Right lobe of liver (tissue), 6 donors: Measurements from ENCODE around the gene SLFN13. TPM values are rescaled to one million over a fixed set of nuclear protein-coding genes. Genes with fewer than 3 reads are reported as not detected.

Experiments
- ATAC-seq, 4 donors: fragments of 200-7000 bp; cut with Tn5 transposase; one replicate each; pipeline ENCODE4 v1.9.1; 2020; ENCODE audit warnings: mild to moderate bottlenecking in 4 of 4, moderate library complexity in 4 of 4
- DNase-seq, 3 donors: peaks; one replicate each; pipeline ENCODE4 v3.0.0-alpha.2; 2020
- H3K27ac ChIP-seq, 3 donors: fragments of 200-600 bp; one replicate each; pipeline ENCODE4 v1.8.0; 2022
- H3K27me3 ChIP-seq, 2 donors: fragments of 200-600 bp; one replicate each; pipeline ENCODE4 v1.8.0; 2022
- H3K36me3 ChIP-seq, 4 donors: fragments of 200-600 bp; sonication (generic) in 1 of 4; one replicate each; pipeline versions ENCODE4 v1.5.1 to v1.8.0; 2017 to 2022; ENCODE audit warnings: control low read depth in 1 of 4
- H3K4me1 ChIP-seq, 4 donors: fragments of 200-600 bp; sonication (generic) in 1 of 4; one replicate each; pipeline versions ENCODE4 v1.5.1 to v1.8.0; 2017 to 2022; ENCODE audit warnings: control low read depth in 1 of 4
- H3K4me3 ChIP-seq, 3 donors: fragments of 200-600 bp; one replicate each; pipeline ENCODE4 v1.8.0; 2022
- H3K9me3 ChIP-seq, 4 donors: fragments of 200-600 bp; sonication (generic) in 1 of 4; one replicate each; pipeline versions ENCODE4 v1.5.1 to v1.8.0; 2017 to 2022; ENCODE audit warnings: control low read depth in 1 of 4
- CTCF ChIP-seq, 4 donors: fragments of 200-600 bp in 3 of 4; fragments of 450-650 bp in 1 of 4; IDR thresholded peaks; one replicate each; pipeline versions ENCODE4 v1.5.1 to v1.8.0; 2016 to 2022; ENCODE audit warnings: antibody characterized with exemption in 4 of 4, mild to moderate bottlenecking in 2 of 4
- POLR2A ChIP-seq: fragments of 450-650 bp; IDR thresholded peaks from one replicate; pipeline ENCODE4 v1.6.1; 2017; ENCODE audit warnings: antibody characterized with exemption, mild to moderate bottlenecking
- WGBS: methylation state at CpG from one replicate; pipeline ENCODE4 v1.1.6; 2018; ENCODE audit warnings: low coverage, low lambda C conversion rate; ENCODE audit not compliant: insufficient coverage; ENCODE audit errors: missing lambda C conversion rate; 5-methylcytosine and 5-hydroxymethylcytosine counted together
- intact Hi-C, 2 donors: fragments of 100-400 bp; cut with DNase I; formaldehyde crosslinking; loops; one replicate each; pipeline versions ENCODE4 v1.11.2 to v1.14.1; 2022
- long read RNA-seq: library from polyadenylated mRNA; unstranded; transcript quantifications from one replicate; pipeline ENCODE4 v2.0.0, GENCODE V29; 2019
- total RNA-seq, 6 experiments: library from RNA; depleted of rRNA in 2 of 6; stranded (reverse); fragments of >200 nt in 2 of 6; fragmentation: NEBNext Ultra II Directional in 3 of 6; extraction: Animal tissue kit (Norgen Biotek cat#: 25700) in 3 of 6; gene quantifications; one replicate each; pipeline versions ENCODE4 v1.1.0 to v1.2.4, GENCODE V29; 2016 to 2023
- donor health status: DM: no; HTN: yes; CAD: no.
- donor health status: DM: no; HTN: no; CAD: no.
- donor health status: DM: no; HTN: no; CAD: no.
- donor health status: DM: no; HTN: yes; CAD: no.
- donor health status: DM: no; HTN: yes; CAD: no.

The SLFN13 gene, protein sequence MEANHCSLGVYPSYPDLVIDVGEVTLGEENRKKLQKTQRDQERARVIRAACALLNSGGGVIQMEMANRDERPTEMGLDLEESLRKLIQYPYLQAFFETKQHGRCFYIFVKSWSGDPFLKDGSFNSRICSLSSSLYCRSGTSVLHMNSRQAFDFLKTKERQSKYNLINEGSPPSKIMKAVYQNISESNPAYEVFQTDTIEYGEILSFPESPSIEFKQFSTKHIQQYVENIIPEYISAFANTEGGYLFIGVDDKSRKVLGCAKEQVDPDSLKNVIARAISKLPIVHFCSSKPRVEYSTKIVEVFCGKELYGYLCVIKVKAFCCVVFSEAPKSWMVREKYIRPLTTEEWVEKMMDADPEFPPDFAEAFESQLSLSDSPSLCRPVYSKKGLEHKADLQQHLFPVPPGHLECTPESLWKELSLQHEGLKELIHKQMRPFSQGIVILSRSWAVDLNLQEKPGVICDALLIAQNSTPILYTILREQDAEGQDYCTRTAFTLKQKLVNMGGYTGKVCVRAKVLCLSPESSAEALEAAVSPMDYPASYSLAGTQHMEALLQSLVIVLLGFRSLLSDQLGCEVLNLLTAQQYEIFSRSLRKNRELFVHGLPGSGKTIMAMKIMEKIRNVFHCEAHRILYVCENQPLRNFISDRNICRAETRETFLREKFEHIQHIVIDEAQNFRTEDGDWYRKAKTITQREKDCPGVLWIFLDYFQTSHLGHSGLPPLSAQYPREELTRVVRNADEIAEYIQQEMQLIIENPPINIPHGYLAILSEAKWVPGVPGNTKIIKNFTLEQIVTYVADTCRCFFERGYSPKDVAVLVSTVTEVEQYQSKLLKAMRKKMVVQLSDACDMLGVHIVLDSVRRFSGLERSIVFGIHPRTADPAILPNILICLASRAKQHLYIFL
- 1 to 10 TPM in 5 of 6 experiments, under 1 TPM in 1; 0.68 to 4.1 (median 1.8) TPM for total RNA-seq
- long read RNA-seq, result 0 reads

- TF ChIP-seq POLR2A (no peak), CTCF (IDR thresholded peaks at IDR 0.05) (no peak)
- intact Hi-C loops, result no loop called here
- peaks cover 6 to 12% of the 10 kb centered on the region in 2 donors for H3K27me3 ChIP-seq
- H3K36me3 ChIP-seq, result no peaks in the 10 kb centered on the region
- no peaks in the 10 kb centered on the region for H3K9me3 ChIP-seq
- 0% methylated on average over 1 of the region's 44 CpGs for WGBS
- peak within 1 kb of the TSS; percentile 25 to 46 (median 34) for H3K4me3 ChIP-seq
- H3K27ac ChIP-seq, result peak within 1 kb of the TSS in 2 of 3 donors; percentile 26 to 27
- peaks cover 0 to 5% (median 0%) of the 10 kb centered on the region in 4 donors for H3K4me1 ChIP-seq
- ATAC-seq (peak; percentile 79 to 90 (median 84)), DNase-seq (peak; percentile 66 to 79 (median 78))
These were observed at the start of gene SLFN13 for GRCh38 chr17:35448214-35448898. TSS of gene SLFN13 (minus strand) at chr17:35448766. CDS start at chr17:35445680, 3,086 bp downstream.

GRCh38 chr17:35496451-35497290 lies 48.1 kb upstream of the SLFN13 start:
- DNase-seq (no peak), ATAC-seq (no peak)
- no peak overlapping the region for H3K4me3 ChIP-seq
- no peak for TF ChIP-seq POLR2A
- TF ChIP-seq CTCF (IDR thresholded peaks at IDR 0.05), result no peak
- no peaks in the 10 kb centered on the region for H3K4me1 ChIP-seq
- no peaks in the 10 kb centered on the region for H3K36me3 ChIP-seq
- WGBS, result 14% methylated on average over 26 of the region's 30 CpGs
- H3K27ac ChIP-seq, result no peak overlapping the region
- intact Hi-C loops, result no loop called here
- H3K9me3 ChIP-seq, result no peaks in the 10 kb centered on the region
- H3K27me3 ChIP-seq, result peaks cover 8 to 29% of the 10 kb centered on the region in 2 donors

DNA sequence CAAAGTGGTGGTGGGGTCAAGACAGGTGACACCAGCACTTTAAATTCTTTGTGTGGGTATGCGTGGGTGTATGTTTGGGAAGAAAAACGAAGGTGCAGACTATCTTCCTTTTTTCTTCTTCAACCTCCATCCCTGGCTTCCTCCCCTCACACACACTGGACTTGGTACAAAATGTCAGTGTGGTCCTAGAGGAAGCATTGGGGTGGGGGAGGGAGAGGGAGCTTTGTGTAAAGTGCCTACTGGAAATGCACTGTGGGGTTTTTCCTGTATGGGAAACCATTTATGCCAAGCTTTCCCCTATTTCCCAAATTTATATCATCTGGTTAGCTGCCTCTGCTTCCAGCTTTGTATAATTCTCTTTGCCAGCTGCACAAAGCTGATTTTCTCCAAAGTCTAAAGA lies 44.5 kb upstream of the SLFN13 start:
- no peak overlapping the region for H3K27ac ChIP-seq
- DNase-seq, result no peak

More for the DNA sequence above, 44.5 kb upstream of the SLFN13 start:
- H3K9me3 ChIP-seq, result no peaks in the 10 kb centered on the region
- WGBS, result 12% methylated on average over 2 of the region's 2 CpGs
- ATAC-seq, result no peak
- H3K4me1 ChIP-seq, result no peaks in the 10 kb centered on the region
- intact Hi-C loops, result no loop called here
- peaks cover 13 to 49% of the 10 kb centered on the region in 2 donors for H3K27me3 ChIP-seq
- H3K36me3 ChIP-seq, result no peaks in the 10 kb centered on the region
- no peak overlapping the region for H3K4me3 ChIP-seq
- no peak for TF ChIP-seq CTCF (IDR thresholded peaks at IDR 0.05)
- TF ChIP-seq POLR2A, result no peak
